ENCODE measurements around the gene CEBPE.

DNA sequence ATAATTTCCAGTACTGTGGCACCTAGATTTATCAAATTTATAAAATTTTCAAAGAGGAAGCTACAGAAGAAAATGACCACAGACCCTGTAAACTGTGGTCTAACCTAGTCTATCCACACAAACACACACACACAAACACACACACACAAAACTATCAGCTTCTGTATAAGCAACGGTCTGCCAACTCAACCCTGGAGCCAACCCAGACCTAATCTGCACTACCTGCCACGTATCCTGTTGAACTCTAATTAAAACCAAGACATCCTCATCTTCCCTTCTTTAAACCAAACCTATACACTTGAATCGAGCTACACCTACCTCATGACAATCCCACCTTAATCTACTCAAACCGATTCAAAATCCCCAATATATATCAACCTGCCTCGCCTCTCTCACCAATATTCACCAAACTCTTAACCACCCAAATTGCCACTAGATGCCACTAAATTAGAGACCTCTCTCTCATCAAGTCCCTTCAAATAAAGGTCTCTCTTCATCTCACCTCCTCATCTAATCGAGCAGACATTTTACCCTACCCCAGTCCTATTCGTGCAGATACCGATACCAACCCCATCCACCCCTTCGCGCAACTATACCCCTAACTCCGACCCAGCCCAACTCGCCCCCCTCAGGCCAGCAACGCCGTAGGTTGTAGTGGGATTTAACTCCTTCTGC lies 24.9 kb downstream of the CEBPE start:
- TF ChIP-seq YY1 (IDR thresholded peaks at IDR 0.05) (no peak), CTCF (IDR thresholded peaks at IDR 0.05; ENCODE audit: low read depth, low read length, missing input control) (no peak), RAD21 (IDR thresholded peaks at IDR 0.05) (no peak), TAF1 (conservative IDR thresholded peaks at IDR 0.05) (no peak)
